Fibroblast of gingiva (primary cell): Measurements from ENCODE around the gene MYH7B.

Source experiments
- DNase-seq: peaks from one replicate; pipeline ENCODE4 v3.0.0-alpha.2; 2011; ENCODE audit warnings: low read depth

MYH7B gene

DNA sequence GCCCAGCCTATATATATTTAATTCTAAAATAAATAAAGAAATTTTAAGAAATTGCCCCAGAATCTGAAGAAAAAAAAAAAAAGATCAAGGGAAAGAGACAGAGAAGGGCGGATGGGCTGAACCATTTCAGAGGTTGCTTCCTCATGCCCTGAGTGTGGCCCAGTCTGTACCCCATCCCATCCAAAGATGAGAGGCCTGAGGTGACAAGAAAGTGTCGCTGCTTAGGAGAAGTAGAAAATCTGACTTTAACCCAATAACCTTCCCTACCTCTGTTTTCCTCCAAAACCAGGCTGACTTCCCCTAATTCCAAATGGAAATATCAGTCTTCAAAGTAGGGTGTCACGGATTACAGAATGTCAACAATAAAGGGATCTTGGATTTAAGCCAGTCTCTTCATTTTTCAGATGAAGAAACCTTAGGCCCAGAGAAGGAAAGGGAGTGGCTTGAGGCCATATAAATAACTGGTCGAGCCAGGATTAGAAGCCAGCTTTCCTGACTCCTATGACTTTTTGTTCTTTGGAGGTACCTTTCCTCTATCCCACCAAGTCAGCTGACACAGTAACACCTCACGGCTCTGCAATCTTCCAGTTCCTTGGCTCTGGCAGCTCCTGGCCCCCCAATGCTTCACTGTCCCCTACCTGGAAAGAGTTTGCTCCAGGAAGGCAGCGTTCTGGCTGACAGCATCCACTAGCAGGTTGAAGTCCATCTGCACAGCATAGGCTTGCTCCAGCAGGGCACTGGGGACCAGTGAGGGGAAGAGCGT lies 10.2 kb upstream of the MYH7B start:
- no peak for DNase-seq

DNA sequence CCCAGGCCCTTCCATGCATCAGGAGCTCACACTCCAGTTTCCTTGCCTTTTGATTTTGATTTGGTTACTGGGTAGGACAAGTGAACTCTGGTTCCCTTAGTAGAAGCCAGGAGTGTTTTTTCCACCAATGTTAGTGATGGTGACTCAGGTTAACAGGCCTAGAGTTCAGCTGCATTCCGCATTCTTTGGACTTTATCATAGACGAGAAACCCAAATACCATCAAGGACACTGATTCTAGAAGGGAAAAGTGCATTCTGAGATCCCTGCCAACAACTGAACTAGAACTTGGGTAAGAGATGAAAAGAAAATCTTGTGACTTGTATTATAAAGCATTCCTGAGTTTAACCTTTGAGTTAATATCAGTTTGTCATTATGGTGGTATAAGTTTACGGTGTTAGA lies 9.0 kb upstream of the MYH7B start:
- no peak for DNase-seq

DNA sequence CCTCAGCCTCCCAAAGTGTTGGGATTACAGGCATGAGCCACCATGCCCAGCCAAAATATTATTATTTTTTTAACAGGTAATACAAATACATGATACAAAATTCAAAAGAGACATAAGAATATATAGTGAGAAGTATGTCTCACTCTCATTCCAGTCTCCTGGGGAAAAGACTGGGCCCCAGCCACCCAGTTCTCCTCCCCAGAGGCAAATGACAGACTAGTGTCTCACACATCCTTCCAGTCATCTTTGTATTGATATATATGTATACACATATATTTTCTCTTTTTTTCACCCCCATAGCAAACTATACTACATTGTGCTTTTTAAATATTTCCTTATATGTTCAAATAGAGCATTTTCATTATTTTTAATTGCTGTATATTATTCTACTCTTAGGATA lies 8.3 kb upstream of the MYH7B start:
- DNase-seq, result no peak

DNA sequence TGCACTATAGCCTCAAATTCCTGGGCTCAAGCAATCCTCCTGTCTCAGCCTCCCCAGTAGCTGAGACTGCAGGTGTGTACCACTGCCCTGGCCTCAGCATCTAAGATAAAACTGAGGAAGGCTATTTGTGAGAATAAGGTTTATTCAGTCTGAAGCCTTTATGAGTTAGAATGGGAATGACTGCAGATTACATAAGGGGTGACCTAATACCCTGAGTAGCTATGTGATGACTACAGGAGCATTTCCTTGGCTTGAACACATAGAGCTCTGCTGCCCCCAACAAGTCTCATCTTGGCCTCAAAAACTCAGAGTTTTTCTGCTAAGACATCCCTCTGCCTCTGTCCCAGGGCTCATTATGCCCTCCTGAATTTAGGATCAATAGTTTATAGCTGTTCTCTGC lies 7.6 kb upstream of the MYH7B start:
- DNase-seq, result peak; percentile 36

DNA sequence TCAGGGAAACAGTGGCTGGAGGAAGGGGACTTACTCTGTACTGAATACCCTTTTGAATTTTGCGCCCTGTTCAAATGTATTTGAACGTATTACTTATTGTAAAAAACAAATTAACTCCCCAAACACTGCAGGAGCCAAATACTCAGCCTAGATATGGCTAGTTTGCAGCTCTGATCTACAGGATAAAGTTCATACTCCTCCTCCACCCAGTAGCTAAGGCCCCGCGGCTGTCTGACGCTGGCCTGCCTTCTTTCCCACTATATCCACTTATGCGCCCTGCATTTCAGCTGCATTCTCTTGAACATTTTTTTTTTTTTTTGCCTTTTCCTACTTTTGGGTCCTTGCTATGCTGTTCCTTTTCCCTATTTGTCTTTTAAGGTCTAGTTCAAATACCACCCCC lies 6.5 kb upstream of the MYH7B start:
- no peak for DNase-seq

DNA sequence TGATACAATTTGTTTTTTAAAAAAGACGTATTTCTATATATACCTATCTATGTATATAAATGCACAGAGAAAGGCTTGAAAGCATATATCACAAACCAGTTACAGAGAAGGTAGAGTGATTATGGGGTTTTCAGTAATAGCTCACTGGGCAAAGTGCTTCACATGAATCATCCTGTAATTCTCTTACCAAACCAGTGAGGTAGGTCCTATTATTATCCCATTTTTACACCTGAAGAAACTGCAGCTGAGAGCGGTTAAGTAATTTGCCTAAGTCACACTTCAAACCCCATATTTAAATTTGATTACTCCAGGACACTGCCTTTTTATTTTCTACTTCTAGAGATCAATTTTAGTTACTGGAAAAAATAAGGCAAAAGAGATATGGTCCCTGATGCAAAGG lies 4.4 kb upstream of the MYH7B start:
- no peak for DNase-seq

DNA sequence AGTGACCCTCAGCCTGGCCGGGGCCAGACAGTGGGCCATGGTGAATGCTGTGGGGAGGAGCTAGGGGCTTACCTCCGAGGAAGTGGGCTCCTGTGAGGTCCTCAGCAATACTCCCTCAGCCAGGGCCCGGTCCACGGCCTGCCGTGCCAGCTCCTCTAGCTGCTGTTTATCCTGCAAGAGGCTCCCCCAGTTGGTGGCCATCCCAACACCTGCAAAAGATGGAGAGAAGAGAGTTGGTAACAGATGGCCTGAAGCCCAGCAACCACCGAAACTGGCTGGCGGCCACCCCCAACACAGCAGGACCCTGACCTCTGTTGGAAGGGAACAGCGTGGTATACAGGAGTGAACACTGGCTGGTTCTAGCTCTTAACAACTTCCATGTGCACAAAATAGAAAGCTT lies 4.0 kb upstream of the MYH7B start:
- no peak for DNase-seq

DNA sequence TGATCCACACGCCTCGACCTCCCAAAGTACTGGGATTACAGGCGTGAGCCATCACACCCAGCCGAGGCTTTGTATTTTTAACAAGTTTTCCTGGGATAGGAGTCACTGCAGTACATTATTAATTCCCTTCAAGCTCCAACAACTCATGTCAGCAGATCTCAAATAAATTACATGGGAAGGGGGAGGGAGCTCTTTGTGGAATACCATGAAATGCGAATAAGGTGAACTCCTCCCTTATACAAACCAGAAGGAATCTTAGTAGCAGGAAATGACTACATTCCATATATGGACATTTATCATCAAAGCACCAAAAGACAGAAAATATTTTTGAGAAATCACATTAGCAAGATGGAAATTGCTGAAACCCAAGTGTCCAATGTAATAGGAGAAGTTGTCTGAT lies 3.0 kb upstream of the MYH7B start:
- no peak for DNase-seq

DNA sequence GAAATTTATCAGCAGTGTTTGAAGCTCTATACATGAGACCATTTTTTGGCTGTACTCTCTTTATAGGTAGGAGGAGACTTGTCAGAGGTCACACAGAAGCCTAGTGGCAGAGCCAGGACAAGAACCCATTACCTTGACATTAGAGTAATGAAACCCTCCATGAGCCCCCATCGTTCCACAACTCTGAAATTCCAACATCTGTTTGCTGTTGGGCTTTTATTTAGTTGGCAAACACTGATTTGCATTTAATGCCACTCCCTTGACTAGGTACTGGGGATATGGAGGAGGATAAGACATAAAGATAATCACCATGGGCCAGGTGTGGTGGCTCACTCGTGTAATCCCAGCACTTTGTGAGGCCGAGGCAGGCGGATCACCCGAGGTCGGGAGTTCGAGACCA lies 1.7 kb upstream of the MYH7B start:
- no peak for DNase-seq

DNA sequence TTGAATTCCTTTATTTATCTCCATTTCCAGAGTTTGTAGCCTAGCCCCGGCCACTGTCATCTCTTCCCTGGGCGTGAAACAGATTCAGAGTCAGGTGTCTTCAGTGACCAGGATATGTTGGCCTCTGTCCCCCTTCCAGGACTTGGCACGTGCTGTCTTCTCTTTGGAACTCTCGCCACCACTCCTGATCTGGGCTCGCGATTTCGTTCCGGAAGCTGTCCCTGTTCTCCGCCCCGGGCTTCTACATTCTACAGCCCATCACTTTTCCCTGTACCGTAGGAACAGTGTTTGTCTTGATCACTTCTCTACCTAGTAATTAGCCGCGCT lies 801 bp upstream of the MYH7B start:
- peak; percentile 43 for DNase-seq

DNA sequence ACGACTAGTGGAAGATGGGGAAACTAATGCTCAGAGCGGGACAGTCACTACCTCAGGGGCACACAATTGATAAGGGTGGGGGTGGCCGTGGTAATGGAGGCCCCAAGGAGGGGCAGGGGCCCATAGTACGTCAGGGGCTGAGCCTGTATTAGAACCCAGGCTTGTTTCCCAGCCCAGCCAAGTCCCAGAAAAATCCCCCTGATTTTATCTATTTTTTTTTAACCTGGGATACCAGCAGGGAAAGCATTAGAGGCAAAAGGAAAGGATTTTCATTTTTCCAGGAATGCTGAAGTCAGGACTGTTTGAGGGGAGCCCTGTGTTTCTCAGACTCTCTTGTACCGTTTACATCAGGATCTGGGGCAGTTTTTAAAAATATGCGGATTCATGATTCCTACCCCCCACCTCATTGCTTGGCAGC lies 382 bp downstream of the MYH7B start:
- DNase-seq, result no peak

DNA sequence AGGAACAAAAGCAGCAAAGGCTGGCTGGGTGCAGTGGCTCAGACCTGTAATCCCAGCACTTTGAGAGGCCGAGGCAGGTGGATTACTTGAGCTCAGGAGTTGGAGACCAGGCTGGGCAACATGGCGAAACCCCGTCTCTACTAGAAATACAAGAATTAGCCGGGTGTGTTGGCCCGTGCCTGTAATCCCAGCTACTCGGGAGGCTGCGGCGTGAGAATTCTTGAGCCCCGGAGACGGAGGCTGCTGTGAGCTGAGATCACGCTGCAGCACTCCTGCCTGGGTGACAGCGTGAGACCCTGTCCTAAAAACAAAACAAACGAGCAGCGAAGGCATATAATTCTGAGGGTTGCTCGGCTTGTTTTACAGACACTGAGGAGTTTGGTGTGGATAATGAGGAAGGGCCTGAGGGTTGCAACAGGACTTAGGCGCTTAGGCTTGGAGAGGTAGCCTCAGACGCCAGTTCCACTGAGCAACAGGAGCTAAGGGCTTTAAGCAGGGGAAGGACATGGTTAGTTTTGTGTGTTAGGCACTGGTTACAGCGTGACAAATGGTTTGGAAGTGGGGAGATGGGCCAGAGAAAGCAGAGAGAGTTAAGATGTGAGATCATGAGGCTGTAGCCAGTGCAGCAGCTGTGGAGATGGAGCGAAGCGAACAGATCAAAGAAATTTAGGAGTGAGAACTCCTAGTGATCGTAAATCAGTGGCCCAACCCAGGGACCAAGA lies 1.2 kb downstream of the MYH7B start:
- no peak for DNase-seq

DNA sequence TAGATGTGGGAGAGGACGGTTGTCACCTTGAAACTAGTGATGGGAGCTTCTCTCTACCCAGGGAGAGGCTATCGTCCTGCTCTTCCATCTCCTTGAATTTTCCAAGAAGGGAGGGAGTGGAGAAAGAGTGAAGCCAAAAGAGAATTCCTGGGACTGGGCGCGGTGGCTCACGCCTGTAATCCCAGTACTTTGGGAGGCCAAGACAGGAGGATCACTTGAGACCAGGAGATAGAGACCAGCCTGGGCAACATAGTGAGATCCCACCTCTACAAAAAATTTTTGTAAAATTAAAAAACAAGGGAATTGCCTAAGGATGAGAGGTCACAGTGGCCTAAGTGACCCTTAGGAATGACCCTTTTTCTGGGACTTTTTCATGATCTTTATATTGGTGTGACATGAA lies 8.8 kb downstream of the MYH7B start:
- DNase-seq, result no peak

DNA sequence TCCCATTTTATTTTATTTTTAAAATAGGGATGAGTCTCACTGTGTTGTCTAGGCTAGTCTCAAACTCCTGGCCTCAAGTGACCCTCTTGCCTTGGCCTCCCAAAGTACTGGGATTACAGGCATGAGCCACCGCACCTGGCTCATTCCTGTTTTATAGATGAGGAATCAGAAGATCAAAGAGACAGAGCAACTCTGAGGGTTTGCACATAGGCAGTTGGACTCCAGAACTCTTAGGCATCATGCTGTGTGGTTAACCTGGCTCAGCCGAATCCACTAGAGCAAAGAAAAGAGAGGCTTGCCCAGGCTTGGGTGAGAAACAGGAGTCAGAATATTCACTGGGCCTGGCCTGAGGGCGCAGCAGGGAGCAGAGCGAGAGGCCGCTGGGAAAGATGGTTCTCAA lies 9.4 kb downstream of the MYH7B start:
- DNase-seq, result no peak

DNA sequence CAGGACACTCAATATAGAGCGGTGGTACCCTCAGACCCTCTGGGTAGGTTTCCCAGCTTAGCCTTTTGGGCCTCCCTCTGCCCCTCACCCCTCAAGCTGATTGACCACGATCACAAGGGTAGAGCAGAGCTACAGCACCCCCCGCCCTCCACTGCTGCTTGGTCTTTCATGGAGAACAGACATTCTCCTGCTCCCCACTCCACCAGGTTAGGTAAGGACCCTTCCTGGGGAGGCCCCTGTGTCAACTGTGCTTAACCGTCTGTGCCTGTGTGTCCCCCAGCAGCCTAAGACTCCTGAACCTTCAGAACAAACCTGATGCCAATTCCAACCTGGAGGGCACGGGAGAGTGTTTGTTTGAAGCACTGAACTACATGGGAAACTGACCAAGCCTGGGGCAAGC lies 11.8 kb downstream of the MYH7B start:
- no peak for DNase-seq

DNA sequence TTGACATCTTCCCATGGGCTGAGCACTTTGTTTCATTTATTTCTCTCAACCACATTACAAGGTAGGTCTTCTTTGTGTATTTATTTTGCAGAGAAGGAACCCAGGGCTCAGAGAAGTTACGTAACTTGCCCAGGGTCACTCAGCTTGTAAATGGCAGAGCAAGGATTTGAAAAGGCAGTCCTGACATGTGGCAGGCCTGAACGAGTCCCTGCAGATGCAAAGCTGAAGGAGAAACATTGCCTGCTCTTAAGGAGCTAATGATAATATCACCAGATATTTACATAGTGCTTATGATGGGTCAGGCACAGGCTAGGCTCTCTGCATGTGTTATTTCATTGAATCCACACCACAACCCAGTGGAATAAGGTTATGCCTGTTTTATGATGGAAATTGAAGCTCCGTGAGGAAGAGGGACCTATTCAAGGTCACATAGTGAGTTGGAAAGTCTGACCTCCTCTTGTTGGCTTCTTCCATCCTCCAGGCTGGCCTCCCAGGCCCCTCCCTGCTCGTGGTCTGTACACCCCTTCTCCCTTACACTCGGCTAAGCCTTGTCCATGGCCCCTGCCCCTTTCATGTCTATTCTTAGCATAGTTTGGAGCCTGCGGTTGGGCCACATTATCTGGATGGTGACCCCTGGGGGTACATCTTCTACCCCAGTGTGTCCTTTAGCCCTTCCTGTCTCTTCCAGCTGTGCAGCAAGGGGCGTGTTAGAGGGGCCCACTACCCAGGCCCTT lies 12.5 kb downstream of the MYH7B start:
- no peak for DNase-seq

DNA sequence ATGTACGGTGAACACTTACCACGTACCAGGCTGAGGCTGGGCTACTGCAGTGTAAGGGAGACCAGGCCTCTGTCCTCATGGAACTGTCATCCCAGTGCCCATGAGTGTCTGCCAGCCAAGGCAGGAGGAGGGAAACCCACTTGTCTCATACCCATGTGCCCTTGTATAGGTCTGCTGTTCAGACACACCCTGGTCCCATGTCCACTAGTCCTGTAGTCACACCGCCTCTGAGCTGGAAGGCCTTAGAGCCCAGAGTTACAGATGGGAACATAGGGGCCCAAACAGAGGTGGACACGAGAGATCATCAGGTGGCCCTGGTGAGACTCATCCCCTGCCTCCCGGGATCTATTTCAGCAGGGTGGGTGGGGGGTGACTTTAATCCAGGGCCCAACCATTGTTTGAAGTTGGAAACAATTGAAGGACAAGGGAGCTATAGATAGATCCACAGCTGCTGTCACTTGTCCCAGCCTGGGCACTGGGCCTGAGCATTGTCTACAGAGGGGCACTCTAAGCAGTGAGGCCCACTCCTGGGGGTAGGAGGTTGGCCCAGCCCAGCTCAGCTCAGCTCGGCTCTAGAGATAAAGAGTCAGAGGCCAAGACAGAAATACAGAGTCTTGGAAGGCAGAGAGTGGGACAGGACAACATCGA lies 14.6 kb downstream of the MYH7B start:
- DNase-seq, result no peak

DNA sequence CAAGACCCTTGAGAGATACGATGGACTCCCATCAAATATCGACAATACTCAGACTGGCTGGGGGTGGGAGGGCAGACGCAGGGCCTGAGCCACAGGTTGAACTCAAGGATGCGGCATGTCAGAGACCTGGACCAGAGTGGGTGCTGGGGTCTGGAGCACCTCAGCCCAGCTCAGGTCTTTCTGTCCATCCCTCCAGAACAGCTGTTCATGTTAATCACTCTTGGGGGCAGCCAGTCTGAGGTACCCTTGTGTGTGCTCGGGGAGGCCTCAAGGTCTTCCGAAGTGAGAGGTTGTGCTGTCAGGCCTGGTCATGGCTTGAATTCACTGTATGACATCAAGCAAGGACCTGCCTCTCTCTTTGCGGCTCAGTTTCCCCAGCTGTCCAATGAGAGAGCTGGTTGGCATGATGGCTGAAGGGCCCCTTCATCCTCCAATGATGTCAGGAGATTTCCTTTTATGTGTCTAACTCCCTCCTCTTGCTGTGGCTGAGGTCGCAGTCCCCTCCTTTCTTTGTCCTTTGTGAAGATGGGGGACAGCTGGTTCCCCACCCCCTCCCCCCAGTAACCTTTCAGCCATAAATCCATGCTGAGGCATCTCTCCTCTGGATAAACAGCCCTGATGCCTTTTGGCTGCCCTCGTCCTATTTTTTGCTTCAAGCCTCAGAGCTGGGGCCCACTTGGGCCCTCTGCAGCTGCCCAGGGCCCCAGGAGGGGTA lies 15.3 kb downstream of the MYH7B start:
- no peak for DNase-seq

DNA sequence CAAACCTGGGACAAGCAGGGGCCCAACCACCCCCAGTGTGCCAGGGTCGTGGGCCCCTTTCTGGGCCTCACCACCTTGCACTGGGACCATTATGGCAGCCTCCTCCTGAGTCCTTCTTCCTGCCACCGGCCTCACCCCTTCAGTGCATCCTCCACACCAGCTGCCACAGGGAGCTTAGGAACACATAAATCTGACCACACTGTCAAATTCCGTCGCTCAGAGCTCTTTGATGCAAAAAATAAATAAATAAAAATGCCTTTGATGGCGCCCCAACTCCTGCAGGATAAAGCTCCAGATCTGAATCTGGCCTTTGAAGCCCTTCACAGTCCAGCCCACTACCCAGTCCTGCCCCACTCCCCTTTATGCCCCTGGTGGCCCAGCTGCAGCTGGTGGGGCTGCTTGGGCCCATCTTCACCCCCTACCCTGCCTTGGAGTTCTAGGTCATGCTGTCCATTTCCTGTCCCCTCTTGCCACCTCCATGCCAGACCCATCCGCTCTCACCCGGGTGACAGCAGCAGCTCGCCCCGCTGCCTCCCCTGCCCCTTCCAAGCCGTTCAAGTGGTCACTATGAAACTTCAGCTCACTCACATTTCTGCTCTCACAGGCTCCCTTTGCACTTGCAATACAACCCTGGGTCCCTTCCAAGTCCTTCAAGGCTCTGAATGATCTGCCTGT lies 16.0 kb downstream of the MYH7B start:
- no peak for DNase-seq

DNA sequence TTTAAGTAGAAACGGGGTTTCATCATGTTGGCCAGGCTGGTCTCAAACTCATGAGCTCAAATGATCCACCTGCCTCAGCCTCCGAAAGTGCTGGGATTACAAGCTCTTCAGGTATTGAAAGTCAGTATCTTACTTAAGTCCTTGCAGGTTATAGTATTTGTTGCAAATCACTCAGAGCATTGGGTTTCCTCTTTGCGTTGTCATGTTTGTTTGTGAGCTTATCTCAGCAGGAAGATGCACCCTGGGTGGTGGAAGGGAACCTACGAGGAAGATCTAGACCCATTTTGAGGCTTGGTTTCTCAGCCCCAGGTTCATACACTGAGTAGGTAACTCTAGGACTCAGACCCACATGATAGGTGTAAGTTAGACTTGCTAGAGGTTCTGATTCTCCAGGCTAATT lies 18.6 kb downstream of the MYH7B start:
- no peak for DNase-seq

DNA sequence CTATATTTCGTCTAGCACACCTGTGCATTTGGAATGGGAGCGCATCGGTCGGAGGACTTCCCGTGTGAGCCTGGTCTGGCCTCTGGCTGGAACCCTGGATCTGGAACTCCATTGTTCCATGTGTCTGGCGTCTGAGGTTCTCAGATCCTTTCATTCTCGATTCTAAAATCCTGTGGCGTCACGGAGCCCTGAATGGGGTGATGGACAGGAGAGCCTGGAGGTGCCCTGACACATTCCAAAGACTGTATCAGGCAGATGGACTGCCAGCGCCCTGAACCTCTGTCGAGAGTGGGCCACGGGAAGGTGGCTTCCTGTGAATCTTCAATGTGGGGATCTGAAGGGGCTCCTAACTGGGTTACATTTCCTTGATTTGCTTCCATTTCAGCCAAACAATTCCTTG lies 20.6 kb downstream of the MYH7B start:
- no peak for DNase-seq
